ENCODE results near the gene SYNE2. TPM values are rescaled to one million over a fixed set of nuclear protein-coding genes. Genes with fewer than 3 reads are reported as not detected.

Gene SYNE2
- total and polyA plus RNA-seq, 2 of the 8 experiments (the other 6 are each of a cell fraction or from before 2014, with no cell fraction given): 32.6 to 46.1 TPM

DNA sequence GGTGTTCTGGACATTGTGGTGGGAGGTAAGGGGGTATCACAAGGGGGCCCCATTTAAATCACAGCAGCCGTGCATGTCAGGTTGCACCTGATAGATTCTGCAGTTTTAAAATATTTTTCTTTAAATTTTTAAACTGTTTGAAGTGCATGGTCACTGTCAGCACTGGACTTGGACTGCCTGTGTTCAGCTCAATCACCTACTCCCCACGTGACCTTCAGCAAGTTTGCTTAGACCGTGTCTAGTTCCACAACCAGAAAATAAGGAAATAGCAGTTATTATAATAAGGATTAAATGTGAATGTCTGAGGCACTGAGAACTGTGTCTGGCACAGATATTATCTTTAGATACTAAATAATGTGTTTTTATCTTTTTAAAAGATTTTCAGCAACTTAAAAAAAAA, 376.7 kb downstream of the SYNE2 start:
- POLR2A ChIA-PET (ENCODE audit: partially characterized antibody): no interaction called here
- CTCF ChIA-PET (ENCODE audit: partially characterized antibody): interaction anchor here (0.9 to 1.2 kb wide), 5 partner anchors 8 to 74 kb away, joined by 3 to 5 read pairs (median 3); no protein-coding TSS in a partner anchor

More for the DNA sequence above, 376.7 kb downstream of the SYNE2 start:
- Histone ChIP-seq H3K9ac (replicated peaks in 1 of 4; ENCODE audit: extremely low read depth in 1 of 4, low read depth in 3 of 4, low read length in 3 of 4) (no peak overlapping the region), H4K5ac (ENCODE audit: insufficient read length, low read depth, low read length) (no peak overlapping the region), H3K56ac (replicated peaks; ENCODE audit: insufficient read length, low read depth, low read length) (no peak overlapping the region), H4K8ac (ENCODE audit: extremely low read depth, insufficient read depth, low read length) (no peak overlapping the region), H4K20me1 (replicated peaks in 1 of 2; ENCODE audit: control insufficient read depth in 1 of 2, insufficient read depth in 2 of 2, low read length in 2 of 2) (peaks cover 0 to 1% of the 10 kb centered on the region in 2 experiments), H3K4me3 (ENCODE audit: extremely low read depth in 1 of 4, insufficient read depth in 2 of 4, low read depth in 3 of 4, low read length in 4 of 4) (no peak overlapping the region), H3K14ac (ENCODE audit: insufficient read length) (no peak overlapping the region), H3K23ac (ENCODE audit: insufficient read length) (no peak overlapping the region), H2BK20ac (ENCODE audit: low read length) (no peak overlapping the region), H3K27ac (ENCODE audit: low read depth, low read length) (no peak overlapping the region), H3K18ac (ENCODE audit: extremely low read depth, low read length) (no peak overlapping the region), H3K27me3 (replicated peaks in 1 of 4; ENCODE audit: control insufficient read depth in 3 of 4, extremely low read depth in 1 of 4, insufficient read depth in 3 of 4, low read length in 3 of 4) (no peaks in the 10 kb centered on the region), H3K79me1 (ENCODE audit: low read depth, low read length) (no peaks in the 10 kb centered on the region), H3K36me3 (ENCODE audit: control insufficient read depth in 2 of 4, insufficient read depth in 4 of 4, low read length in 3 of 4) (peaks cover 3 to 34% (median 16%) of the 10 kb centered on the region in 4 experiments; a peak in 7 of 8 replicates), H2BK12ac (ENCODE audit: low read depth, low read length) (no peak overlapping the region), H3K79me2 (ENCODE audit: control insufficient read depth in 1 of 2, insufficient read depth in 2 of 2, low read length in 2 of 2) (no peaks in the 10 kb centered on the region), H2BK15ac (ENCODE audit: low read length) (no peak overlapping the region), H2AFZ (ENCODE audit: low read length) (no peak overlapping the region), H3K23me2 (ENCODE audit: low read depth, low read length) (no peaks in the 10 kb centered on the region), H3K9me3 (ENCODE audit: insufficient read depth in 2 of 2, low read depth in 1 of 2, low read length in 1 of 2) (no peaks in the 10 kb centered on the region), H2AK5ac (ENCODE audit: low read depth, low read length) (no peak overlapping the region), H3K4me1 (replicated peaks in 1 of 4; ENCODE audit: control insufficient read depth in 3 of 4, insufficient read depth in 4 of 4, low read length in 3 of 4) (no peaks in the 10 kb centered on the region), H2BK5ac (ENCODE audit: low read depth, low read length) (no peak overlapping the region), H3K4me2 (ENCODE audit: insufficient read depth in 1 of 2, low read depth in 2 of 2, low read length in 2 of 2) (no peak overlapping the region), H3K4ac (replicated peaks; ENCODE audit: insufficient read length, low read depth, low read length) (no peak overlapping the region), H4K91ac (replicated peaks; ENCODE audit: insufficient read length, low read length) (no peak overlapping the region), H2BK120ac (replicated peaks; ENCODE audit: low read depth, low read length) (no peak overlapping the region)
- TF ChIP-seq HDAC6 (IDR thresholded peaks at IDR 0.05; ENCODE audit: low read depth, low read length) (no peak), CBX5 (IDR thresholded peaks at IDR 0.05; ENCODE audit: low read depth, low read length) (no peak), TAF1 (IDR thresholded peaks at IDR 0.05; ENCODE audit: low read depth, low read length) (no peak), MAFK (IDR thresholded peaks at IDR 0.05; ENCODE audit: low read depth, low read length) (no peak), CHD2 (IDR thresholded peaks at IDR 0.05; ENCODE audit: low read length) (no peak), KDM1A (IDR thresholded peaks at IDR 0.05; ENCODE audit: borderline replicate concordance, low read length) (no peak), CREB1 (IDR thresholded peaks at IDR 0.05) (no peak), BRCA1 (IDR thresholded peaks at IDR 0.05; ENCODE audit: low read depth, low read length) (no peak), RXRA (IDR thresholded peaks at IDR 0.05; ENCODE audit: insufficient read depth, low read depth, low read length) (no peak)
- TF ChIP-seq, protein P1, sequence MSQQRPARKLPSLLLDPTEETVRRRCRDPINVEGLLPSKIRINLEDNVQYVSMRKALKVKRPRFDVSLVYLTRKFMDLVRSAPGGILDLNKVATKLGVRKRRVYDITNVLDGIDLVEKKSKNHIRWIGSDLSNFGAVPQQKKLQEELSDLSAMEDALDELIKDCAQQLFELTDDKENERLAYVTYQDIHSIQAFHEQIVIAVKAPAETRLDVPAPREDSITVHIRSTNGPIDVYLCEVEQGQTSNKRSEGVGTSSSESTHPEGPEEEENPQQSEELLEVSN (IDR thresholded peaks at IDR 0.05): no peak
- TF ChIP-seq, protein P2, sequence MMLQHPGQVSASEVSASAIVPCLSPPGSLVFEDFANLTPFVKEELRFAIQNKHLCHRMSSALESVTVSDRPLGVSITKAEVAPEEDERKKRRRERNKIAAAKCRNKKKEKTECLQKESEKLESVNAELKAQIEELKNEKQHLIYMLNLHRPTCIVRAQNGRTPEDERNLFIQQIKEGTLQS (IDR thresholded peaks at IDR 0.05; ENCODE audit: insufficient read depth, low read depth, low read length): no peak
- 90% methylated on average over 3 of the region's 3 CpGs; no CpG with 5 or more reads in 1 of the 2 experiments for WGBS, 2 experiments (ENCODE audit: extremely low coverage in 1 of 2, insufficient coverage in 1 of 2, insufficient read length in 1 of 2, insufficient replicate concordance in 2 of 2, low coverage in 1 of 2, low lambda C conversion rate in 2 of 2, missing lambda C conversion rate in 1 of 2)
- FAIRE-seq: no peak
- no peak for DNase-seq (ENCODE audit: low read depth in 1 of 2, low spot score in 2 of 2)

Data from H1 (cell line).